SK-N-MC (cell line): ENCODE measurements around the gene SDK2.

Experiments
- EZH2 ChIP-seq: fragments of 200-600 bp; sonication (generic); IDR thresholded peaks from one replicate; pipeline ENCODE4 v1.6.1; 2017; ENCODE audit warnings: antibody characterized with exemption
- POLR2AphosphoS5 ChIP-seq: IDR thresholded peaks from 2 replicates; pipeline ENCODE4 v1.6.1; 2012; ENCODE audit warnings: mild to moderate bottlenecking, low read depth, low read length, borderline replicate concordance

DNA sequence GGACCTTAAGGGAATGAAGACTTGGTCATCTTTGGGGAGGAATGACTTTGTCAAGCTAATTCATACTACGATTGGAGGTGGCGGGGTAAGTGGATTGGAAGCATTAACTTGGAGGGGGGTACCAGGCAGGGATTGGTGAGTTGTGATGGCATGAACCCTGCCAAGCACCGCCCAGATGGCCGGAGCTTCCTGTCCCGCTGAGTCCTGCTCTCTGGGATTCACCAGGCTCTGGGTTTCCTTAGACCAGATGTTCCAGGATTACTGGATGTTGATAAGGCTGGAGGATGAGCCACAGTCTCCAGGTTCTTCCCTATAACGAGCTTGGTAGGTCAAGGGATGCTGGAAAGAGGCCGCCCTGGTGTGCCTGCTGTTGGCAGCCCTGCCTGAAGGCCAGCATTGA, 154.9 kb downstream of the SDK2 start:
- TF ChIP-seq EZH2 = no peak
- no peak for TF ChIP-seq POLR2AphosphoS5
